Stimulated activated CD8-positive, alpha-beta memory T cell treated with anti-CD3 and anti-CD28 coated beads, Interleukin-15, amount 100 ng/mL, for 4 hours (primary cell): ENCODE measurements around the gene SHH.

Source experiments
- DNase-seq, 2 donors: peaks; one replicate each; pipeline ENCODE4 v3.0.0-alpha.2; 2020; ENCODE audit warnings: low read depth in 2 of 2

SHH gene

GRCh38 chr7:155806096-155806871, 6.0 kb downstream of the SHH start:
- DNase-seq = no peak

- no peak for DNase-seq
Observed at GRCh38 chr7:155805826-155806095, 6.5 kb downstream of the SHH start.

GRCh38 chr7:155804897-155805825, 7.1 kb downstream of the SHH start:
- no peak for DNase-seq

GRCh38 chr7:155804431-155804831, 7.8 kb downstream of the SHH start:
- DNase-seq = no peak

GRCh38 chr7:155803418-155804376, 8.6 kb downstream of the SHH start:
- DNase-seq = no peak

- DNase-seq = no peak
Observed at GRCh38 chr7:155802906-155803417, 9.3 kb downstream of the SHH start.

- no peak for DNase-seq
Observed at GRCh38 chr7:155802291-155802690, 10.0 kb downstream of the SHH start.

GRCh38 chr7:155800741-155801267, 11.5 kb downstream of the SHH start:
- no peak for DNase-seq

GRCh38 chr7:155800301-155800700, 12.0 kb downstream of the SHH start:
- no peak for DNase-seq

- no peak for DNase-seq
Observed at GRCh38 chr7:155799514-155799913, 12.7 kb downstream of the SHH start.

- DNase-seq = no peak
Observed at GRCh38 chr7:155798673-155799439, 13.4 kb downstream of the SHH start.

- no peak for DNase-seq
Observed at GRCh38 chr7:155797262-155798250, 14.7 kb downstream of the SHH start.

GRCh38 chr7:155796381-155797261, 15.6 kb downstream of the SHH start:
- DNase-seq = peak; percentile 16 to 19

GRCh38 chr7:155795951-155796350, 16.3 kb downstream of the SHH start:
- DNase-seq = no peak

GRCh38 chr7:155795401-155795800, 16.9 kb downstream of the SHH start:
- DNase-seq = no peak

GRCh38 chr7:155794196-155794595, 18.1 kb downstream of the SHH start:
- no peak for DNase-seq

GRCh38 chr7:155793720-155794119, 18.5 kb downstream of the SHH start:
- DNase-seq = no peak

- DNase-seq = no peak
Observed at GRCh38 chr7:155792999-155793560, 19.2 kb downstream of the SHH start.
